GM08714 (cell line): Measurements from ENCODE around the gene MYO5C.
"Not testable (repeated sequence)": the region's sequence is repeated elsewhere in the genome, so short reads cannot be mapped to it uniquely, and the experiment has no call there.

Experiments used
- H3K4me3 ChIP-seq: fragments of 200-500 bp; sonication (Bioruptor generic); 2 replicates; pipeline ENCODE4 v1.5.1; 2014; ENCODE audit warnings: mild to moderate bottlenecking, low read length, inconsistent platforms
- ZNF274 ChIP-seq: IDR thresholded peaks from 2 replicates; pipeline ENCODE4 v1.6.1; 2012; ENCODE audit warnings: mild to moderate bottlenecking, low read depth, low read length

Gene MYO5C

GRCh38 chr15:52180196-52180835 is 115.3 kb downstream of the MYO5C start:
- peak overlapping the region; percentile 79 for H3K4me3 ChIP-seq
- TF ChIP-seq ZNF274: no peak

GRCh38 chr15:52179278-52180195 is 116.1 kb downstream of the MYO5C start:
- TF ChIP-seq ZNF274: no peak
- H3K4me3 ChIP-seq: peak overlapping the region; percentile 79

GRCh38 chr15:52178765-52179164 is 116.8 kb downstream of the MYO5C start:
- no peak for TF ChIP-seq ZNF274
- H3K4me3 ChIP-seq: peak overlapping the region; percentile 79

DNA sequence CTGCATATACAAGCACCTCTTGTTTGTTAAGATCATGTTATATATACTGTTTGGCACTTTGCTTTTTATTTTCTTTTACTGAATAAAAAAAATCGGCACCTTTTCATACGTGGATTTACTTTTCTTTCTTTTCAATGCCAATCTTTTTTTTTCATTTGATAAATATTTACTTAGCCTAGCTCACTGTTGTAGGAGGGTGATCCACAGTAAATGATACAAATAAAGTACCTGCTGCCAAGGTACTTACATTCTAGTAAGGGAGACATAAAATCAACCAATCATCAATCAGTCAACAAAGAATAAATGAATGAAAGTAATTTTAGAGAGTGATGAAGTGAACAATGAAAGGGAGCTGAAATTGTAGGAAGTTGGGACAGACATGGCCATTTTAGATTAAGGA is 122.7 kb downstream of the MYO5C start:
- H3K4me3 ChIP-seq: no peak overlapping the region
- no peak for TF ChIP-seq ZNF274

- H3K4me3 ChIP-seq: no peak overlapping the region
- no peak for TF ChIP-seq ZNF274
Measured at GRCh38 chr15:52171807-52172206, 123.8 kb downstream of the MYO5C start.

DNA sequence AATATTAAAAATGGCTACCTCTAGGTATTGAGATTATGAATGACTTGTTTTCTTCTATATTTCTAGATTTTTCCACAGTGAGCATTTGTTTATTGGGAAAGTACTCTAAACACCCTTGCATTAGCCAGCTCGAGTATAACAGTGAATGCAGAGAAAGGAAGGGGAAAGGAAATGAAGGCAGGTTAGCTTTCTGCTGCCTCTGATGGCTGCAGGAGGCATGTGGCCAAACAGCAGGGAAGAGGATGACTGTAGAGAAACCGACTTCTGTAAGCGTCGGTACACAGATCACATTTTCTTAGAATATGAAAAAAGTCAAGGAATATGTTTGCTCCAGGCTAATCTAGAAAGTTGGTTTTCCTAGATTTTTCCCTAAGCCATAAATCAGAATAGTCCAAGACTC is 124.2 kb downstream of the MYO5C start:
- H3K4me3 ChIP-seq: no peak overlapping the region
- TF ChIP-seq ZNF274: no peak

- not testable (repeated sequence) for H3K4me3 ChIP-seq
Measured at GRCh38 chr15:52170199-52170598, 125.4 kb downstream of the MYO5C start.

DNA sequence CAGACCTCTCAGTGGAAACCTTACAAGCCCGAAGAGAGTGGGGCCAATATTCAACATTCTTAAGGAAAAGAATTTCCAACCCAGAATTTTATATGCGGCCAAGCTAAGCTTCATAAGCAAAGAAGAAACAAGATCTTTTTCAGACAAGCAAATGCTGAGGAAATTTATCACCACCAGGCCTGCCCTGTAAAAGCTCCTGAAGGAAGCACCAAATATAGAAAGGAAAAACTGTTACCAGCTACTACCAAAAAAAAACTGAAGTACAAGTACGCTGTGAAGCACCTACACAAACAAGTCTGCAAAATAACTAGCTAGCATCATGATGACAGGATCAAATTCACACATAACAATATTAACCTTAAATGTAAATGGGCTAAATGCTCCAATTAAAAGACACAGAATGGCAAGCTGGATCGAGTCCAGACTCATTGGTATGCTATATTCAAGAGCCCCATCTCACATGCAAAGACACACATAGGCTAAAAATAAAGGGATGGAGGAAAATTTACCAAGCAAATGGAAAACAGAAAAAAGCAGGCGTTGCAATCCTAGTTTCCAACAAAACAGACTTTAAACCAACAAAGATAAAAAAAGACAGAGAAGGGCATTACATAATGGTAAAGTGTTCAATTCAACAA is 130.0 kb downstream of the MYO5C start:
- H3K4me3 ChIP-seq: not testable (repeated sequence)

- TF ChIP-seq ZNF274: no peak
- no peak overlapping the region for H3K4me3 ChIP-seq
Measured at GRCh38 chr15:52164631-52165265, 130.9 kb downstream of the MYO5C start.

DNA sequence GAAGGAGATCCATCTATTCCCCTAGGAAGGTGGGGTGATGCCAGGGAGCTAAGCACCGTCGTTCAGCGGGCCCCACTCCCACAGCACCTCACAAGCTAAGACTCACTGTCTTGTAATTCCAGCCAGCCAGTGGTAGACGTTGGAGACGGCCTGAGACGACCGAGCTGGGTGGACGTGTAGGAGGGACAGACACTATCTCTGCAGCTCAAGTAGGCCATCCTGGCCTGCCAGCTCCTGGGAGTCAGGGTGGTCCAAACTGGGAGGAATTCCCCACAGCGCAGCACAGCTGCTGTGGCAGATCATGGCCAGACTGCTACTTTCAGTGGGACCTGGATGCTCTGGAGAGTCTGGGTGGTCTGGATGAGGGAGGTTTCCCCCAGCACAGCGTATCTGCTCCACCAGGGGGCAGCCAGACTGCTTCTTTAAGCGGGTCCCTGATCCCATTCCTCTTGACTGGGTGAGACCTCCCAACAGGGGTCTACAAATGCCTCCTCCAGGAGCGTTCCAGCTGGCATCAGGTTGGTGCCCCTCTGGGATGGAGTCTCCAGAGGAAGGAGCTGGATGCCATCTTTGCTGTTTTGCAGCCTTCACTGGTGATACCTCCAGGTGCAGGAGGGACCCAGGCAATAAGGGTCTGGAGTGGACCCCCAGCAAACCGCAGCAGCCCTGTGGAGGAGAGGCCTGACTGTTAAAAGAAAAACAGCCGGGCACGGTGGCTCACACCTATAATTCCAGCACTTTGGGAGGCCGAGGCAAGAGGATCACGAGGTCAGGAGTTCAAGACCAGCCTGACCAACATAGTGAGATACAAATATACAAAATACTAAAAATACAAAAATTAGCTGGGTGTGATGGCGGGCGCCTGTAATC is 132.0 kb downstream of the MYO5C start:
- H3K4me3 ChIP-seq: no peak overlapping the region
- no peak for TF ChIP-seq ZNF274

DNA sequence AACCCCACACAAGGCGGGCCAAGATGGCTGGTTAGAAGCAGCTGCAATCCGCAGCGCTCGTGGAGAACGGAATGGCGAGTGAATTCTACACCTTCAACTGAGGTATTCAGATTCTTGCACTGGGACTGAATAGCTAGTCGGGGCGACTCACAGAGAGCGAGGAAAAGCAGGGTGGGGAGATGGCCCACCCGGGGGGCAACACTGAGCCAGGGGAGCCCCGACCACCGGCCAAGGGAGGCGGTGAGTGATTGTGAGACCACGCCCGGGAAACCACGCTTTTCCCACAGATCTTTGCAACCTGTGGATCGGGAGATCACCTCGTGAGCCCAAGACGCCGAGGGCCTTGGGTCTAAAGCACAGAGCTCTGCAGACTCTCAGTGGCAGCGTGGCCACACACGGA is 132.7 kb downstream of the MYO5C start:
- no peak overlapping the region for H3K4me3 ChIP-seq
- no peak for TF ChIP-seq ZNF274

DNA sequence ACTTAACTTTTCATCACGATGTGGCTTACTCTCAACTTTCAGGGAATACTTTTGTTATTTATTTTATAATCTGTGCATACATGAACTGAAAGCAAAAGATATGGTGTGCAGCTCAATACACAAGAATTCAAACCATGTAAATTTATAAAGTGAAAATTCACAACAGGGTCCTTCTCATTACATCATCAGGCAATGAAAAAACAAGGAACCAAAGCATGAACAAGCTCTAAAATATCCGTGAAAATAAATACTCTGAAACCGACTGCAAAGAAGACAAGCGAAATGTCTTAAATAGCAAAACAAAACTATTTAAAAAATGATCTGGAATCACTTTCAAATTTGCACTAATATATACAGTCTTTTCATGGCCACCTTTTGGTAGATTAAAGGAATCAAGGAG is 133.3 kb downstream of the MYO5C start:
- H3K4me3 ChIP-seq: no peak overlapping the region
- no peak for TF ChIP-seq ZNF274

GRCh38 chr15:52161406-52161966 is 134.1 kb downstream of the MYO5C start:
- H3K4me3 ChIP-seq: no peak overlapping the region
- no peak for TF ChIP-seq ZNF274
